ENCODE results near the gene ARFGAP3. TPM values are rescaled to one million over a fixed set of nuclear protein-coding genes. Genes with fewer than 3 reads are reported as not detected.
"Not testable (repeated sequence)": the region's sequence is repeated elsewhere in the genome, so short reads cannot be mapped to it uniquely, and the experiment has no call there.

ARFGAP3 gene
- total RNA-seq, 1 experiment from 2014 or later: 37.8 TPM

GRCh38 chr22:42763965-42764480 lies 93.0 kb downstream of the ARFGAP3 start:
- CTCF ChIA-PET: interaction anchor here (0.6 to 1.1 kb wide), 3 partner anchors 12 to 742 kb away, joined by 3 to 7 read pairs (median 4); no protein-coding TSS in a partner anchor
- H3K36me3 Mint-ChIP-seq (ENCODE audit: insufficient read depth, unreplicated experiment): peaks cover 9% of the 10 kb centered on the region
- no peak overlapping the region for H3K4me3 Mint-ChIP-seq (ENCODE audit: low read depth, unreplicated experiment)
- no peaks in the 10 kb centered on the region for H3K27me3 Mint-ChIP-seq (ENCODE audit: unreplicated experiment)
- no peak for TF ChIP-seq CTCF (IDR thresholded peaks at IDR 0.05; ENCODE audit: unreplicated experiment)
- no peaks in the 10 kb centered on the region for H3K9me3 Mint-ChIP-seq (ENCODE audit: low read depth, unreplicated experiment)
- BruUV-seq (replicated peaks): no TSS peak
- no peak overlapping the region for H3K27ac Mint-ChIP-seq (ENCODE audit: unreplicated experiment)
- H3K4me1 Mint-ChIP-seq (ENCODE audit: low read depth, unreplicated experiment): peaks cover under 1% of the 10 kb centered on the region
- intact Hi-C loops (cut with micrococcal nuclease; ENCODE audit: unreplicated experiment): no loop called here
- DNase-seq: no peak

- BruUV-seq (replicated peaks): no TSS peak
- peaks cover 5% of the 10 kb centered on the region for H3K4me1 Mint-ChIP-seq (ENCODE audit: low read depth, unreplicated experiment)
- H3K27ac Mint-ChIP-seq (ENCODE audit: unreplicated experiment): no peak overlapping the region
- no peaks in the 10 kb centered on the region for H3K9me3 Mint-ChIP-seq (ENCODE audit: low read depth, unreplicated experiment)
- no peak for DNase-seq
- CTCF ChIA-PET: no interaction called here
- no peaks in the 10 kb centered on the region for H3K27me3 Mint-ChIP-seq (ENCODE audit: unreplicated experiment)
- TF ChIP-seq CTCF (IDR thresholded peaks at IDR 0.05; ENCODE audit: unreplicated experiment): no peak
- H3K36me3 Mint-ChIP-seq (ENCODE audit: insufficient read depth, unreplicated experiment): peaks cover 5% of the 10 kb centered on the region
- no peak overlapping the region for H3K4me3 Mint-ChIP-seq (ENCODE audit: low read depth, unreplicated experiment)
- intact Hi-C loops (cut with micrococcal nuclease; ENCODE audit: unreplicated experiment): no loop called here
Measured at GRCh38 chr22:42760806-42761565, 96.1 kb downstream of the ARFGAP3 start.

GRCh38 chr22:42758931-42759629 lies 98.0 kb downstream of the ARFGAP3 start:
- Mint-ChIP-seq H3K4me1 (ENCODE audit: low read depth, unreplicated experiment) (peaks cover 8% of the 10 kb centered on the region), H3K4me3 (ENCODE audit: low read depth, unreplicated experiment) (no peak overlapping the region), H3K27ac (ENCODE audit: unreplicated experiment) (no peak overlapping the region), H3K36me3 (ENCODE audit: insufficient read depth, unreplicated experiment) (no peaks in the 10 kb centered on the region), H3K9me3 (ENCODE audit: low read depth, unreplicated experiment) (no peaks in the 10 kb centered on the region), H3K27me3 (ENCODE audit: unreplicated experiment) (no peaks in the 10 kb centered on the region)
- BruUV-seq (replicated peaks): no TSS peak
- CTCF ChIA-PET: no interaction called here
- intact Hi-C loops (cut with micrococcal nuclease; ENCODE audit: unreplicated experiment): no loop called here
- TF ChIP-seq CTCF (IDR thresholded peaks at IDR 0.05; ENCODE audit: unreplicated experiment): no peak
- DNase-seq: no peak

DNA sequence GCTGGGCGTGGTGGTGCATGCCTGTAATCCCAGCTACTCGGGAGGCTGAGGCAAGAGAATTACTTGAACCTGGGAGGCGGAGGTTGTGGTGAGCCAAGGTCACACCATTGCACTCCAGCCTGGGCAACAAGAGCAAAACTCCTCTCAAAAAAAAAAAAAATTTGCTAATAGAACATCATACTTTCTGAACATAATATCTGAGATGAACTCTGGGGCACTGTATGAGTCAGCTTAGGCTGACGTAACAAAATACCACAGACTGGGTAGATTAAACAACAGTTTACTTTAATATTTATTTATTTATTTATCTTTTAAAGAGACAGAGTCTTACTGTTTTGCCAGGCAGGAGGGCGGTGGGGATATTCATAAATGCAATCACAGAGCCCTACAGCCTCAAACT lies 101.5 kb downstream of the ARFGAP3 start:
- CTCF ChIA-PET: interaction anchor here (0.6 to 1.5 kb wide), 3 partner anchors 64 to 207 kb away, joined by 4 read pairs; no protein-coding TSS in a partner anchor
- H3K9me3 Mint-ChIP-seq (ENCODE audit: low read depth, unreplicated experiment); H3K27me3 Mint-ChIP-seq (ENCODE audit: unreplicated experiment); H3K27ac Mint-ChIP-seq (ENCODE audit: unreplicated experiment); H3K36me3 Mint-ChIP-seq (ENCODE audit: insufficient read depth, unreplicated experiment); BruUV-seq (replicated peaks); H3K4me1 Mint-ChIP-seq (ENCODE audit: low read depth, unreplicated experiment); intact Hi-C loops (cut with micrococcal nuclease; ENCODE audit: unreplicated experiment); H3K4me3 Mint-ChIP-seq (ENCODE audit: low read depth, unreplicated experiment): not testable (repeated sequence)
- DNase-seq: peak; percentile 35

GRCh38 chr22:42755121-42755520 lies 102.0 kb downstream of the ARFGAP3 start:
- CTCF ChIA-PET: interaction anchor here (0.5 to 1.5 kb wide), 4 partner anchors 65 to 265 kb away, joined by 3 to 4 read pairs (median 4); no protein-coding TSS in a partner anchor
- H3K9me3 Mint-ChIP-seq (ENCODE audit: low read depth, unreplicated experiment); DNase-seq; H3K27ac Mint-ChIP-seq (ENCODE audit: unreplicated experiment); H3K4me3 Mint-ChIP-seq (ENCODE audit: low read depth, unreplicated experiment); H3K4me1 Mint-ChIP-seq (ENCODE audit: low read depth, unreplicated experiment); H3K27me3 Mint-ChIP-seq (ENCODE audit: unreplicated experiment); H3K36me3 Mint-ChIP-seq (ENCODE audit: insufficient read depth, unreplicated experiment); intact Hi-C loops (cut with micrococcal nuclease; ENCODE audit: unreplicated experiment); BruUV-seq (replicated peaks): not testable (repeated sequence)
